GM19025 (cell line): ENCODE results near the gene C4orf50.

Source experiments
- ATAC-seq: cut with Tn5 transposase; IDR thresholded peaks from one replicate; pipeline ENCODE4 v1.9.1; 2021; ENCODE audit warnings: mild to moderate bottlenecking, low read depth, moderate library complexity; ENCODE audit not compliant: unreplicated experiment

C4orf50 gene

GRCh38 chr4:5973486-5974220 is 44.6 kb downstream of the C4orf50 start:
- no peak for ATAC-seq

- no peak for ATAC-seq
These were observed 45.2 kb downstream of the C4orf50 start for GRCh38 chr4:5973033-5973432.

GRCh38 chr4:5972571-5972970 is 45.7 kb downstream of the C4orf50 start:
- no peak for ATAC-seq

- ATAC-seq: no peak
These were observed 47.2 kb downstream of the C4orf50 start for GRCh38 chr4:5971078-5971450.

- no peak for ATAC-seq
These were observed 47.7 kb downstream of the C4orf50 start for GRCh38 chr4:5970381-5971077.

- no peak for ATAC-seq
These were observed 48.5 kb downstream of the C4orf50 start for GRCh38 chr4:5969777-5970176.

GRCh38 chr4:5969336-5969735 is 48.9 kb downstream of the C4orf50 start:
- no peak for ATAC-seq

- no peak for ATAC-seq
These were observed 50.0 kb downstream of the C4orf50 start for GRCh38 chr4:5968246-5968645.

GRCh38 chr4:5967783-5968182 is 50.4 kb downstream of the C4orf50 start:
- no peak for ATAC-seq

GRCh38 chr4:5965225-5965624 is 53.0 kb downstream of the C4orf50 start:
- no peak for ATAC-seq

GRCh38 chr4:5964030-5964429 is 54.2 kb downstream of the C4orf50 start:
- no peak for ATAC-seq

GRCh38 chr4:5963611-5964010 is 54.6 kb downstream of the C4orf50 start:
- ATAC-seq: no peak

- ATAC-seq: no peak
These were observed 55.8 kb downstream of the C4orf50 start for GRCh38 chr4:5962416-5962815.

GRCh38 chr4:5960252-5960880 is 57.9 kb downstream of the C4orf50 start:
- no peak for ATAC-seq

- no peak for ATAC-seq
These were observed 58.8 kb downstream of the C4orf50 start for GRCh38 chr4:5959211-5959982.

GRCh38 chr4:5958199-5958735 is 60.0 kb downstream of the C4orf50 start:
- ATAC-seq: no peak

GRCh38 chr4:5957076-5957475 is 61.2 kb downstream of the C4orf50 start:
- ATAC-seq: no peak

GRCh38 chr4:5956285-5957021 is 61.8 kb downstream of the C4orf50 start:
- ATAC-seq: no peak

- no peak for ATAC-seq
These were observed 62.4 kb downstream of the C4orf50 start for GRCh38 chr4:5955856-5956255.

GRCh38 chr4:5955201-5955821 is 62.9 kb downstream of the C4orf50 start:
- ATAC-seq: no peak
